Neural cell (in vitro differentiated cells): ENCODE results near the gene ZBTB7A. TPM values are rescaled to one million over a fixed set of nuclear protein-coding genes. Genes with fewer than 3 reads are reported as not detected.

Experiments used
- H2AFZ ChIP-seq: fragments of 200-600, 300-800 bp; sonication (generic), shearing (Covaris generic); 2 replicates; pipeline ENCODE4 v1.6.0; 2014; ENCODE audit warnings: low read depth, mild to moderate bottlenecking, antibody characterized with exemption, low read length, moderate library complexity
- H3F3A ChIP-seq: fragments of 200-600 bp; shearing (Covaris generic); 2 replicates; pipeline ENCODE4 v1.6.1; 2016; ENCODE audit warnings: mild to moderate bottlenecking, moderate library complexity, mixed read lengths, antibody characterized with exemption, low read length; ENCODE audit not compliant: insufficient read depth, poor library complexity, severe bottlenecking
- H3K27ac ChIP-seq: fragments of 200-600, 300-800 bp; sonication (generic), shearing (Covaris generic); 2 replicates; pipeline ENCODE4 v1.5.1; 2014; ENCODE audit warnings: mild to moderate bottlenecking, low read length, moderate library complexity
- H3K27me3 ChIP-seq: fragments of 300-800, 200-600 bp; sonication (generic), shearing (Covaris generic); 2 replicates; pipeline ENCODE4 v1.6.0; 2014; ENCODE audit warnings: mild to moderate bottlenecking, low read depth, low read length, moderate library complexity; ENCODE audit not compliant: insufficient read depth
- H3K36me3 ChIP-seq: fragments of 300-800, 200-600 bp; sonication (generic), shearing (Covaris generic); 2 replicates; pipeline ENCODE4 v1.5.1; 2014; ENCODE audit warnings: mild to moderate bottlenecking, antibody characterized with exemption, low read length, moderate library complexity; ENCODE audit not compliant: insufficient read depth
- H3K4me2 ChIP-seq: fragments of 300-800, 200-600 bp; sonication (generic), shearing (Covaris generic); 2 replicates; pipeline ENCODE4 v1.6.0; 2014; ENCODE audit warnings: mild to moderate bottlenecking, low read length
- H3K4me3 ChIP-seq: fragments of 300-800, 200-600 bp; sonication (generic), shearing (Covaris generic); 2 replicates; pipeline ENCODE4 v1.5.1; 2014; ENCODE audit warnings: mild to moderate bottlenecking, low read length, moderate library complexity
- H3K79me2 ChIP-seq: fragments of 200-600 bp; shearing (Covaris generic); replicated peaks from 2 replicates; pipeline ENCODE4 v1.6.0; 2014; ENCODE audit warnings: mild to moderate bottlenecking, low read length, moderate library complexity; ENCODE audit not compliant: insufficient read depth
- H3K9ac ChIP-seq: fragments of 300-800, 200-600 bp; sonication (generic), shearing (Covaris generic); 2 replicates; pipeline ENCODE4 v1.6.1; 2016; ENCODE audit warnings: mild to moderate bottlenecking, low read length, mixed read lengths
- H3K9me2 ChIP-seq: fragments of 200-600 bp; shearing (Covaris generic); 2 replicates; pipeline ENCODE4 v1.6.1; 2016; ENCODE audit warnings: mild to moderate bottlenecking, low read length, mixed read lengths; ENCODE audit not compliant: insufficient read depth
- H3K9me3 ChIP-seq: fragments of 200-600, 300-800 bp; sonication (generic), shearing (Covaris generic); 2 replicates; pipeline ENCODE4 v1.6.1; 2016; ENCODE audit warnings: mild to moderate bottlenecking, mixed run types, low read length, moderate library complexity, mixed read lengths
- H4K20me1 ChIP-seq: fragments of 200-600 bp; shearing (Covaris generic); 2 replicates; pipeline ENCODE4 v1.6.1; 2016; ENCODE audit warnings: mild to moderate bottlenecking, mixed run types; ENCODE audit not compliant: insufficient read depth
- CTCF ChIP-seq: fragments of 450-650 bp; IDR thresholded peaks from 2 replicates; pipeline ENCODE4 v1.5.1; 2014; ENCODE audit warnings: antibody characterized with exemption, mild to moderate bottlenecking, moderate library complexity; ENCODE audit not compliant: poor library complexity, severe bottlenecking
- EP300 ChIP-seq: fragments of 450-650 bp; conservative IDR thresholded peaks from 2 replicates; pipeline ENCODE4 v1.6.1; 2014; ENCODE audit warnings: antibody characterized with exemption, mild to moderate bottlenecking, moderate library complexity; ENCODE audit not compliant: poor library complexity, severe bottlenecking
- EZH2 ChIP-seq: fragments of 200-600, 300-800 bp; shearing (Covaris generic), sonication (generic); IDR thresholded peaks from 2 replicates; pipeline ENCODE4 v1.6.1; 2014; ENCODE audit warnings: antibody characterized with exemption, low read length, borderline replicate concordance, mild to moderate bottlenecking; ENCODE audit not compliant: insufficient read depth, poor library complexity, severe bottlenecking
- MXI1 ChIP-seq: fragments of 450-650 bp; conservative IDR thresholded peaks from 2 replicates; pipeline ENCODE4 v1.6.1; 2014; ENCODE audit warnings: antibody characterized with exemption, mild to moderate bottlenecking; ENCODE audit not compliant: poor library complexity, severe bottlenecking
- POLR2AphosphoS5 ChIP-seq: IDR thresholded peaks from 2 replicates; pipeline ENCODE4 v1.6.1; 2012
- RAD21 ChIP-seq: fragments of 450-650 bp; conservative IDR thresholded peaks from 2 replicates; pipeline ENCODE4 v1.6.1; 2014; ENCODE audit warnings: antibody characterized with exemption, mild to moderate bottlenecking, moderate library complexity
- SMC3 ChIP-seq: fragments of 450-650 bp; conservative IDR thresholded peaks from 2 replicates; pipeline ENCODE4 v1.6.1; 2014; ENCODE audit warnings: antibody characterized with exemption, mild to moderate bottlenecking, moderate library complexity; ENCODE audit not compliant: poor library complexity
- TAF1 ChIP-seq: IDR thresholded peaks from 2 replicates; pipeline ENCODE4 v1.6.1; 2012; ENCODE audit warnings: low read depth
- polyA plus RNA-seq: library from polyadenylated mRNA; depleted of rRNA; stranded (reverse); fragments of >200 nt; gene quantifications from 2 replicates; pipeline ENCODE4 v1.2.3, GENCODE V29; 2014
- TF ChIP-seq, protein P1 (sequence below): IDR thresholded peaks from 2 replicates; pipeline ENCODE4 v1.6.1; 2012; ENCODE audit warnings: borderline replicate concordance

The ZBTB7A gene
- polyA plus RNA-seq, 1 donor from 2014 or later = 1.7 TPM

DNA sequence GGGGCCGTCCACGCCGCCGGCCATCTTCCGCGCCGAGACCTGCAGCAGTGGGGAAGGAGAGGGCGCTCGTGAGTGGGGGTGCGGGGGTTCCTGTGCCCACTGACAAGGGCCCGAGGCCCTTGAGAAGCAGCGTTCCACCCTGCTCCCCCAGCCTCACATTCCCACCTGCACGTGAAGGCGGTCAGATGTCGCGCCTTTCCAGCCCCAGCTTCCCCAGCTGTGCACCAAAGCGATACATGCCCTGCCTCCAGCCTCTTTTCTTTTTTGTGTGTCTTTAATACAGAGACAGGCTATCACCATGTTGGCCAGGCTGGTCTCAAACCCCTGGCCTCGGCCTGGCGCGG, 11.5 kb downstream of the ZBTB7A start:
- Histone ChIP-seq H3K4me2 (no peak overlapping the region), H3F3A (no peaks in the 10 kb centered on the region), H3K36me3 (no peaks in the 10 kb centered on the region), H3K27me3 (no peaks in the 10 kb centered on the region), H2AFZ (no peak overlapping the region), H3K9me2 (no peaks in the 10 kb centered on the region), H3K27ac (no peak overlapping the region), H3K9ac (no peak overlapping the region), H3K4me3 (no peak overlapping the region), H3K9me3 (no peaks in the 10 kb centered on the region), H3K79me2 (no peaks in the 10 kb centered on the region), H4K20me1 (no peaks in the 10 kb centered on the region)
- TF ChIP-seq SMC3 = no peak
- TF ChIP-seq EP300 = no peak
- TF ChIP-seq, protein P1, sequence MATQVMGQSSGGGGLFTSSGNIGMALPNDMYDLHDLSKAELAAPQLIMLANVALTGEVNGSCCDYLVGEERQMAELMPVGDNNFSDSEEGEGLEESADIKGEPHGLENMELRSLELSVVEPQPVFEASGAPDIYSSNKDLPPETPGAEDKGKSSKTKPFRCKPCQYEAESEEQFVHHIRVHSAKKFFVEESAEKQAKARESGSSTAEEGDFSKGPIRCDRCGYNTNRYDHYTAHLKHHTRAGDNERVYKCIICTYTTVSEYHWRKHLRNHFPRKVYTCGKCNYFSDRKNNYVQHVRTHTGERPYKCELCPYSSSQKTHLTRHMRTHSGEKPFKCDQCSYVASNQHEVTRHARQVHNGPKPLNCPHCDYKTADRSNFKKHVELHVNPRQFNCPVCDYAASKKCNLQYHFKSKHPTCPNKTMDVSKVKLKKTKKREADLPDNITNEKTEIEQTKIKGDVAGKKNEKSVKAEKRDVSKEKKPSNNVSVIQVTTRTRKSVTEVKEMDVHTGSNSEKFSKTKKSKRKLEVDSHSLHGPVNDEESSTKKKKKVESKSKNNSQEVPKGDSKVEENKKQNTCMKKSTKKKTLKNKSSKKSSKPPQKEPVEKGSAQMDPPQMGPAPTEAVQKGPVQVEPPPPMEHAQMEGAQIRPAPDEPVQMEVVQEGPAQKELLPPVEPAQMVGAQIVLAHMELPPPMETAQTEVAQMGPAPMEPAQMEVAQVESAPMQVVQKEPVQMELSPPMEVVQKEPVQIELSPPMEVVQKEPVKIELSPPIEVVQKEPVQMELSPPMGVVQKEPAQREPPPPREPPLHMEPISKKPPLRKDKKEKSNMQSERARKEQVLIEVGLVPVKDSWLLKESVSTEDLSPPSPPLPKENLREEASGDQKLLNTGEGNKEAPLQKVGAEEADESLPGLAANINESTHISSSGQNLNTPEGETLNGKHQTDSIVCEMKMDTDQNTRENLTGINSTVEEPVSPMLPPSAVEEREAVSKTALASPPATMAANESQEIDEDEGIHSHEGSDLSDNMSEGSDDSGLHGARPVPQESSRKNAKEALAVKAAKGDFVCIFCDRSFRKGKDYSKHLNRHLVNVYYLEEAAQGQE = no peak
- no peak for TF ChIP-seq CTCF
- no peak for TF ChIP-seq EZH2
- TF ChIP-seq RAD21 = no peak
- TF ChIP-seq POLR2AphosphoS5 = no peak
- TF ChIP-seq MXI1 = no peak
- TF ChIP-seq TAF1 = no peak

DNA sequence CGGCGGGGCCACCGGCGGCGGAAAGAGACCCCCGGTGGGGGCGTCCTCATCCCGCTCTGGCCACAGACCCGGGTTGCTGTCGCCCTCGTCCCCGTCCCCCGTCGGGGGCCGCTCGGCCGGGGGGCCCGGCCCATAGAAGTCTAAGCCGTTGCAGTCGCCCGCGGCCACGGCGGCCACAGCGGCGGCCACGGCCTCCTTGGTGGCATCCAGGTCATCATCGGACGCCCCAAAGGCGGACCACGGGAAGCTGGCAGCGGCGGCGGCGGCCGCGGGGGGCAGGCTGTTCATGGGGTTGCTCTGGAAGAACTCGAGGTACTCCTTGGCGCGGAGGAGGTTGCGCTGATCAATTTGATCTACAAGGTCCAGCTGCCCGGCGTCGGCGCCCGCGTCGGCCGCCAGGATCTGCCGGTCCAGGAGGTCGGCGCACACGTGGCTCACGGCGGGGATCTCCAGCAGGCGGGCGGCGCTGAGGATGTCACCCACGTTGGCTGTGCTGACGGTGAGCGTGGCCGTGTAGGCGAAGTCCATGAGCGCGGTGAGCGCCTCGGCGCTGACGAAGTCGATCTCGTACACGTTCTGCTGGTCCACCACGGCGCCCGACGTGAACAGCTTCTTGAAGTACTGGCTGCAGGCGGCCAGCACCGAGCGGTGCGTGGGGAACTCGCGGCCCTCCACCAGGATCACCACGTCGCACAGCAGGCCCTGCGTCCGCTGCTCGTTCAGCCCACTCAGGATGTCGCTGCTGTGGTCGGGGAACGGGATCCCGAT, 12.1 kb downstream of the ZBTB7A start:
- no peak overlapping the region for H3K4me3 ChIP-seq
- H3K9me3 ChIP-seq = no peaks in the 10 kb centered on the region
- no peak overlapping the region for H3K4me2 ChIP-seq
- no peak overlapping the region for H3K9ac ChIP-seq
- H2AFZ ChIP-seq = no peak overlapping the region
- H3K9me2 ChIP-seq = no peaks in the 10 kb centered on the region
- H3K79me2 ChIP-seq = no peaks in the 10 kb centered on the region
- H3K27ac ChIP-seq = no peak overlapping the region
- no peaks in the 10 kb centered on the region for H3K27me3 ChIP-seq
- no peaks in the 10 kb centered on the region for H3K36me3 ChIP-seq
- TF ChIP-seq POLR2AphosphoS5 = no peak
- TF ChIP-seq, protein P1 = no peak
- TF ChIP-seq EZH2 = no peak
- no peaks in the 10 kb centered on the region for H4K20me1 ChIP-seq
- no peaks in the 10 kb centered on the region for H3F3A ChIP-seq
